ENCODE data around the gene MYB.

The MYB gene

DNA sequence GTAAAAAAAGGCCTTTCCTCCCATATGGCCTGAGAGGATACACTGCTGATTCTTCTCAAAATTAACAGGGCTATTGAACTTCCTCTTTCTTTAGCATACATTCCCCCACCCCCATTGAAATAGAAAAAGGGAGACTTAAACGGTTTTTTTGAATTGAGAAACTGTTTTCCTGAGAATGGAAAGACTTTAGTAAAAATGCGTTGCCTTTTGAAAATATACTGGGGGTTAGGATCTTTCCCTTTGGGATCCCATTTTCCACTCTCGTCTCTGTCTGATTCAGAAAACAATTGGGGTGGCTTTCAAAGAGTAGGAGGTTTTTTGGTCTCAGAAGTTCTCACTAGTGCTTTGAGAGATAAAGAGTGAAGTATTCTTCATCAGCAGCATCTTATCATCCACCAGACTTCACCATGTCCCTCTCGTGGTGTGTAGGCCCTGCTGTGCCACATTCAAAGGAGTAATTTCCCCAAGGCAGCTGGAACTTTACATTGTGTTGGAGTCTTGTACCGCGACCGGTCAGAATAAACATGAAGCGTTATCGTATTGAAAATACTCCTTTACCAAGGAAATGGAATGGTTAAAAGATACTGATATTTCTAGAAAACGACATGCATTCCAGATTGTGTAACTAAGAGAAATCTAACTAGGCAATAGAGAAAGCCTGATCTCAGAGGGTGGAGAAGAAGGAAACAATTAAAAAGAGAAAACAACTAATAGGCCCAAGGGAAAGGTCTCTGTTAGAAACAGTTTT, 10.6 kb downstream of the MYB start:
- DNase-seq: no peak

DNA sequence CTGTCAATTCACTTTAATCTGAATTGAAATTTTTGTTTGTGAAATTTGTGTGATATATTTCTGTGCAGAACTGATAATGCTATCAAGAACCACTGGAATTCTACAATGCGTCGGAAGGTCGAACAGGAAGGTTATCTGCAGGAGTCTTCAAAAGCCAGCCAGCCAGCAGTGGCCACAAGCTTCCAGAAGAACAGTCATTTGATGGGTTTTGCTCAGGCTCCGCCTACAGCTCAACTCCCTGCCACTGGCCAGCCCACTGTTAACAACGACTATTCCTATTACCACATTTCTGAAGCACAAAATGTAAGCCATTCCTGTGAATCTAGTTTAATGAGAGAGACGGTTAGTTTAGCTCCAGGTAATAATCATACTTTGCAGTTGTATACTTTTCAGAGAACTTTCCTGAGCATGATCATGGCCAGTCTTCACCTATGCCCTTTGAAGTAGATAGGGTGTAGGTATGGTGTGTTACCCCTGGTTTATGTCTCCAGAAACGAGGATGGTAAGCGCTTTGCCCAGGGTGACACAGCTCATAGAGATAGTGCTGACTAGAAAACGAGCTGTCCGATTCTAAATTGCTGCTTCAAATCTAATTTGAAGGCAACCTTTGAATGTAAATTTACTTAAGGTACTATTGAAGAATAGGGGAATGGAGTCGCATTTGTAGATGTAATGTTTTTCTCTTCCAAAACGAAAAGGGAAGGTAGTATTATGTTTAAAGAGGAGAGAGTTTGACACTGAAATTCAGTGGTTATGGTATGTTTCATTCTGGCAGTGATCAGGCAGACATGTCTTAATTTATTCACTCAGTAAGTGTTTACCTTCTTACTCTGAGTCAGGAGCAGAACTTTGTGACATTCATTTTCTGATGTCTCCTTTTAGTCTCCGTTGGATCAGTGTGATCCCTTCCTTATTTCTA, 11.4 kb downstream of the MYB start:
- DNase-seq: no peak

DNA sequence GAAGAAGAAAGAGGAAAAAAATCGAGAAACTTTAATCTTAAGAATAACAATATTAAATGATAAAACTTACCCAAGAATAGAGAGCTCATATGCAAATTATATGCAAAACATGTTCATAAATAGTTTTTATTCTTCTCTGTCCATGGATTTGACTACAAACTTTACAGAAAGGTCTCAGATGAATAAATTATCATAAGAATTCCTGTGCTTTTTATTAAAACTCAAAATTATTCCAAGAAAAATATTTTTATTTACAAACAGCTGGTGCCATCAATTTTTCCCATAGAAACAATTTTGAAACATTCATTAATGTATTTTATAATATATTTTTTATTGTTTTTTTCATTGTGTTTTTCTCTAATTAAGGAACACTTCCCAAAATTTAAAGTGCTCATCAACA, 12.1 kb downstream of the MYB start:
- DNase-seq: no peak

DNA sequence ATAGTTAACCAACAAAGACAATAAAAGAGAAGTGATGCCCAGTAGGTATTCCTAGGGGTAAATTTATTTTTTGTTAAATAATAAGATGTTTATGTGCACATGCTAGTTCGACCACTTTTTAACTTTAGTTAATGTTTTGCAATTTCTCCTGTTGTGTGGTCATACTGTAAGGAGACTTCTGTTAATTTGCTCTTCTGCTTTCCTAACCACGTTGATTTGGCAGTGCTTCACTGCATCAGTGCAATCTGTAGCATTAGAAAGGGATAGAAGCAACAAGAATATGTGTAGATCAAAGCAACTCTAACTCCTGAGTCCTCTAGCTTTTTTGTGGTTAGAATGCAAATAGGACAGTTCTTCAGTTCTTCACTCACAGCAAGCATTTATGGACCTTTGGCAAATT, 13.9 kb downstream of the MYB start:
- no peak for DNase-seq

DNA sequence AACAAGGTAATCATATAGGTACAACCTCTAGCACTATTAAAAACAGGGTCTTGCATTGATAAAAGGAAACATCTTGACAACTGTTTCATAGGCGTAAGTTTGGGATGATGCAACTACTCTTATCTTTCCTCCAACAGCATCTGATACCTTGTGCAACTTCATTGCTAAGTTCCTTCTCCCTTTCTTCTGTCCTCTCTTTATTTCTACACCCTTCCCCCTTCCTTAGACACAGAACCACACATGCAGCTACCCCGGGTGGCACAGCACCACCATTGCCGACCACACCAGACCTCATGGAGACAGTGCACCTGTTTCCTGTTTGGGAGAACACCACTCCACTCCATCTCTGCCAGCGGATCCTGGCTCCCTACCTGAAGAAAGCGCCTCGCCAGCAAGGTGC, 14.4 kb downstream of the MYB start:
- DNase-seq: no peak

DNA sequence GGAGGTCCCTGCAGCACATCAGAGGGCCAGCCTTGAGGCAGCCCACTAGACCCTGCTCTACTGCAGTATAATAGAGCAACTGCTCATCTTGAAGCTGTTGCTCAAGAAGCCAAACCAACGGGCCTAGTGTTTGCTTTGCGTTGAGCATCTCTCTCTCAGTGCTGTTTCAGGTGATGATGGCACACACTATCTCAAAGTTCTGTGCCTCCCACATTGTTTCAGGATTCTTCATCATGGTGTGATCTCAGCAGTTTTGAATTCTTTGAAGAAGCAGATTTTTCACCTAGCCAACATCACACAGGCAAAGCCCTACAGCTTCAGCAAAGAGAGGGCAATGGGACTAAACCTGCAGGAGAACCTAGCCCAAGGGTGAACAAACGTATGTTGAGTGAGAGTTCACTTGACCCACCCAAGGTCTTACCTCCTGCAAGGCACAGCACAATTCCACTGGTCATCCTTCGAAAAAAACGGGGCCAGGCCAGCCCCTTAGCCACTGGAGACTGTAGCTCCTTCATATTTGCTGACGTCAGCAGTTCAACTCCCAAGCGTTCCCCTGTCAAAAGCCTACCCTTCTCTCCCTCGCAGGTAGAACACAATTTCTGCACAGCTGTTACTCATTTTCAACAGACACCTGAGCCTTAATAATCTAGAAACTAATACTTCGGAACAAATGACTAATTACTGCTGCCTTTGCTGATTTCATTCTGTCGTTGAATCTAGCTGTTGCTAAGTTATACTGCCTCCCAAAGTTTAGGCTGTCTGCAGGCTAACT, 15.8 kb downstream of the MYB start:
- no peak for DNase-seq

DNA sequence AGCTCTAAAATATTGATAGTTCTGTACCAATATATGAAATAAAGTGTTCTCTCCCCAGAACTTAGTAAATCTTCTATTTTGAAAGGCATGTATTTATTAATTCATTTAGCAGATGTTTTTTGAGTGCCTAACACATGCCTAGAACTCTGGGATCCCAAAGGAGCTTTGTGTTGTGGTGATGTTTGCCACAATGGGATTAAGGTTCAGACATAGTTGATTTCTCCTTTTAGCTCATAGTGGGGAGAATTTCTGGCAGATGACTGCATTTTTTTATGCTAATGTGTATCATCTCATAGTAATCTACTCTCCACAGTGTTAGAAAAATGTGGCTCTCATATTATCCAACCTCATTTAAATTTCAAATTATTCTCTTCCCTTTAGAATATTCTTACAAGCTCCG, 21.7 kb downstream of the MYB start:
- no peak for DNase-seq

DNA sequence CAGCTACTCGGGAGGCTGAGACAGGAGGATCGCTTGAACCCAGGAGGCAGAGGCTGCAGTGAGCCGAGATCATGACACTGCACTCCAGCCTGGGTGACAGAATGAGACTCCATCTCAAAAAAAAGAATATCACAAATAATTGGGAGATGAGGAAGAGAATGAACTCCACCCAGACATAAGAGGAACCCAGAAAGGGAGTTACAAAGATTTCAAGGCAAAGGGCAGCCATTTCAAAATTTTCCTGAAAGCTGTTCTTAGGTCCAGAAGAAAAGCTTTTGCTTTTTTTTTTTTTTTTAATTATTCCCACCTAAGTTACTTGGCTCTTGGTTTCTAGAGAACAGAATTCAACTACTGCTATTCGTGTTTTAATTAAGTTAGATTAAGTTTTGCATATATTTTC, 23.8 kb downstream of the MYB start:
- no peak for DNase-seq

DNA sequence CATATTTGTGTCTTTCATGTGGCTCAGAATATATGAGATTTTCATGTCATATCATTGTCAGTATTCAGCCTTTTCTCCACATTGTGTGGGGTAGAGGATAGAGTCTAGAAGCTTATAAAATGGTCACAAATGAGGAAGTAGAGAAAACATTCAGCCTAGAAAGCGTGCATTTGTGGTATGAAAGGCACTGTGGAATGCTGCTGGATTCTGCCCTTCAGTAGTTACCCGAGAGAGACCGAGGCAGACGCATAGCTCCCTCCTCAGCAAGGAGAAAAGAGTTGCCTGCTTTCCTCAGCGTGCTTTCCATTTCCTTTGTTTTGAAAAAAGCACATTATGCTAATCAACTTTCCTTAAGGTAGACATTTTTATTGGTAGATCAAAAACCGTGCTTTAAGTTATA, 28.7 kb downstream of the MYB start:
- no peak for DNase-seq

DNA sequence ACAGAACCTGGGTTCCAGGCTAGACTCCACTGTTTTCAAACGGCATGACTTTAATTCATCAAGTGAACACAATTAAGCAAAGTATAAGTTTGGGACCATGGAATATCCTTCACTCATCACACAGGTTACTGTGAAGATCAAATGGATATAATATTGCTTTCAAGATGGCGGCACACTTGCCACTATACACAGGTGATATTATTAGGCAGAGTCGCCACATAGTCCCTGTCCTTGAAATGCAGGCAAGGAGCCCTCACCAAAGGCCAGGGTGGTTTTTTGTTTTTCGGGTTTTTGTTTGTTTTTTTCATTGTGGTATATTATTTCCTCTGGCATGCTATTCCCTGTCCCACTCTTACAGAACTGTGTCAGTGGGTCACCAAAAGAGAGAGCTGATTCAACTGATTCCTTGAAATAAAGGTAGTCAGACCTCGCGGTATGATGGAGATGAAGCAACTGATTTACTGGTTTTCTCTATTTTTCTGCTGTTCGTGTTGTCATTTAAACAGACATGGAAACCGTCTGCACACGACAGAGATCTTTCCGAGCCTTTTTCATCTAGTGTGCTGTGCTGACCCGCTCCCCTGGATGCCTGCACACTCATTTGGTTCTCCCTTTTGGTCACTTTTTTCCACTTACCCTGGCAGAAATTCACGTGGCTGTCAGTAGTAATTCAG, 29.7 kb downstream of the MYB start:
- no peak for DNase-seq

DNA sequence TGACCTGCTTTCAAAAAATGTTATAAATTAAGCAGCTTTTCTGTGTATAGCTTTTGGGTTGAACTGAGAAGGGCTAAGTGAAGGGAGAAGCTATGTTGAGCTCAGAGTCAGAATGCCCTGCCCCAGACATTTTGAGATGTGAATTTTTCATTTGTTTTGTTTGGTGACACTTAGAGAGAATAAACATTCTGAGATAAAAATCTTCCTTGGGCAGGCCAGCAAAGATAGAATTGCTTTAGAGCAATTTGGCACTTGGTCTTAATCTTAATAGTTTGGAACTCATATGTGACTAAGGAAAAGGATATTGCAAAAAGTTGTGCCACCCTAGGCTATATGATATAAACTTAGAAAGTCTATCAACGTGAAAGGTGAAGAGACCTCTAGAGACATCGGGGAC, 30.2 kb downstream of the MYB start:
- DNase-seq: no peak

DNA sequence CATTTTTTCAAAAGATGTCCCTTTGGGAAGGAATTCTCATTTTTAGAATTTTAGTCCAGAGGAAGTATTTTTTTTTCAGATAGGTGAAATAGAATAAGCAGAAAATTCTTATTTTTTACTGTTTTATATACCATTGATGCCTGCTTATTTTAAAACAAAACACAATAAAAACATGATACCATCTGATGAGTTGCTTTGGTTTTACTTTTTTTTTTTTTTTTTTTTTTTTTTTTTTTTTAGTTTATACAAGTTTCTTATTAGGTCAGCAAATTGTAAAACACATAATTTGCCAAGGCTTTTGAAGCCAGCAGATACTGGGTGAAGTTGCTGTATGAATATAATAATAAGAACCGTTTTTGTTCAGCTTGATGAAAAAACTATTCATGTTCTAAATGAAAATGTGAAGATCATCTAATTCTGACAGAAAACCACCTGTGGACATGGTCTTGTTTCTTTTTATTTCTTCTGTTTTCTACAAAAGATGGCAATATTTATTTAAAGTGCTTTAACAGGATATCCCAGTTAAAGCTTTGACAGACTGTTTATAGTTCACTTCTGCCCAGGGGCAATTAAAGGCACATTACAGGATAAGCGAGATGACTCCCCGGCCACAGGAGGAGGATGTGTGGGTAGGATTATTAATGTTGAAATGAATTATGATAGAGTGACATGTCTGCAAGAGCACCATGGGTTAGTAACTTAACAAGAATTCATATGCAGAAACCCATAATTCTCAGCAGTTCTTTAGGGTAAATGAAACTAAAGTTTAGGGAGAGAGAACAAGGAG, 31.1 kb downstream of the MYB start:
- DNase-seq: no peak

DNA sequence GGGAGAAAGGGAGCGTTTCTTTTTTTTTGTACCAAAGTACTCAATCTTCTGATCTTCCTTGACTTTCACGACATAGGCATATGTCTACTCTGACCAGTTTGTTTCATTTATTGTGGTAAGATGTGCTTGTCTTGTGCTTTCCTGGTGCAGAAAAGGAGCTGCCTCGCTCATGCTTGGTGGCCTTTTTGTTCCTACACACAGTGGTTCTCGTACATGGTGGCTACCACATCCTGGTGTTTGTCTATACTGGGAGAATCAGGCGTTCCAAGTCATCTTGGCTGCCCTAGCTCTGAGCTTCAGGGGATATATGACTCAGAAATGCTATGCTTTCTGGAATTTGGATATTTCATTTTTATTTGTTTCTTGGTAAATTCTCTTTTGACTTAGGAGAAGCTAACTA, 31.8 kb downstream of the MYB start:
- no peak for DNase-seq

DNA sequence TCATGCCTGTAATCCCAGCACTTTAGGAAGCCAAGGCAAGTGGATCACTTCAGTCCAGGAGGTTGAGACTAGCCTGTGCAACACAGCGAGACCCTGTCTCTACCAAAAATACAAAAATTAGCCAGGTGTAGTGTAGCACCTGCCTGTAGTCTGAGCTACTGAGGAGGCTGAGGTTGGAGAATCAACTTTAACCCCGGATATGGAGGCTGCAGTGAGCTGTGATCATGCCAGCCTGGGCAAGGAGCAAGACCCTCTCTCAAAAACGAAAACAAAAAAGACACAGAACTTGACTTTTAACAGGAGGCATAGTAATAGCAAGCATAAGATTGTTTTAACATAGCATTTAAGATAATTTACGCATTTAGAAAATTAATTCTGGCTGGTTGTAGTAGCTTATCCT, 32.5 kb downstream of the MYB start:
- DNase-seq: no peak

DNA sequence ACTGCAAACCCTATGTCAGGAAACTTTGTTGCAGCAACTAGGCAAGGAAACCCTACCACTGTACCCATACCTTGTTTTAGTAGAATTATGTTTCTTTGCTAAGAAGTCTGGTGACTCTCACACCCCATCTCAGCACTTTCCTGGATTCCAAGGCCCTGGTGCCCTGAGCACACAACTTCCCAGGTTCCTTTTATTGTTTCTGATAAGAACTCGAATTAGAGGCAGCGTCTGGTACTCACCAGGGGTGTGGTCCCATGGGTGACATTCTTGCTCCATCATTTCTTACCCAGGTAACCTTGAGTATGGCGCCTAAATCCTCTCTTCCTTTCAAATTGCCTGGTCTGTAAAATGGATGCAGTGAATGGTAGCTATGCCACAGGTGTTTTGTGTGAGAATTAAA, 34.1 kb downstream of the MYB start:
- DNase-seq: no peak

DNA sequence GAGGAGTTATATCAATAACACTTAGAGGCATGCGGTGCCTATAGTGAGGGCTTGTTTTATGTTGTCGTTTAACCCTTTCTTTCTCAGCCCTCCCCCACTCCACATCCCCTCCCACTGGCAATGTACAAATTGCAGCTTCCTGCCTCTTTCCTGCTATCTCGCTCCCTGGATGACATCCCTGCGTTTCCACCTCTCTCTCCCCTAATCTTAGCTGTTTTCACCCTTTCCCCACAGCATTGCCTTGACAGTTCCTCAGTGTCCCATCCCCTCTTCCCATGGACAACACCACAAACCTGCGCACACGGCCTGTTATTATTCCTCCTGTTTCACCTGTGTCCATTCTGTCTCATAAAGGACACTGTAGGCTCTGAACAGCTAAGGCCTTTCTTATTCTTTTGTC, 34.5 kb downstream of the MYB start:
- no peak for DNase-seq

DNA sequence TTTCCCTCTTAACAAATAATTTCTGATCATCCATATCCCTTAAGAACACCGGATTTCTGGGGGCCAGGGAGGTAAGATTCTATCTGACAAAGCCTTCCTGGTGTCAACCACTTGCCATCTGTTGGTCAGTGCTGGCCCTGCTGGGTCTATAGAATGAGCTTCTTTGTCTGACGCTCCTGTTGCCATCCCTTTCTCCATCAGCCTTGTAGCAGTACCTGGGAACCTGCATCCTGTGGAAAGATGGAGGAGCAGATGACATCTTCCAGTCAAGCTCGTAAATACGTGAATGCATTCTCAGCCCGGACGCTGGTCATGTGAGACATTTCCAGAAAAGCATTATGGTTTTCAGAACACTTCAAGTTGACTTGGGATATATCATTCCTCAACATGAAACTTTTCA, 36.6 kb downstream of the MYB start:
- no peak for DNase-seq

DNA sequence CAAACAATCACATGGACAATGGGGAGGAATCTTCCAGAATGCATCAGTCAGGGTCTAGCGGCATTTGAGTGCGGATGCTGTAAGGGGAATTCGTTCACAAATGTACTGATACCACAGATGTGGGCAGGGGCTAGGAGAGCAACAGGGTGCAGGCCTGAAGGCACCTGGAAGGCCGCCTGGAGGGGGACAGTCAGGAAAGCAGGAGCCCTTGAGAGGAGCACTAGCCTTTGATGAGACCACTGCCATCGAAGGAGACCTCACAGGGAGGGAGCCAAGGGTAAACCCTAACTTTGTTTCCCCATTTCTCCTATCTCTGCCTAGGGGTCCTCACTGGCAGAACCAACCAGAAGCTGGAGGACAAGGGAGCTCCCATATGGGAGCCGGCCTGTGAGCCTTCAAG, 38.2 kb downstream of the MYB start:
- no peak for DNase-seq

DNA sequence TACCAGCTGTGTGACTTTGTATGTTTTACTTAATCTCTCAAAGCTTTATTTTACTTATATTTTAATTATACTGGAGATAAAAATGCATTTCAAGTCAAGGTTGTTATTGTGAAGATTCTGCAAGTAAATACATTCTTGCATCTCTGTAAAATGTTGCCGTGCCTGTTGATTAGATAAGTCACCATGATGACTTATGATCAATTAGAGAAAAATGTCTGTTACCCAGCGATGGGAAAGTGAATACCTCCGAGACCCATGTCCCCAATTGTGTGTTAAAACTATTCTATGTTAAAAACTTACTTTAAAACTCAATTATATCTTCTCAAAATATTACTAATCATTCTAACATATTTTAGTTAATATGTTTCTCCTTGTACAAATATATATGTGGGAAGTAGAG, 39.9 kb downstream of the MYB start:
- DNase-seq: no peak

DNA sequence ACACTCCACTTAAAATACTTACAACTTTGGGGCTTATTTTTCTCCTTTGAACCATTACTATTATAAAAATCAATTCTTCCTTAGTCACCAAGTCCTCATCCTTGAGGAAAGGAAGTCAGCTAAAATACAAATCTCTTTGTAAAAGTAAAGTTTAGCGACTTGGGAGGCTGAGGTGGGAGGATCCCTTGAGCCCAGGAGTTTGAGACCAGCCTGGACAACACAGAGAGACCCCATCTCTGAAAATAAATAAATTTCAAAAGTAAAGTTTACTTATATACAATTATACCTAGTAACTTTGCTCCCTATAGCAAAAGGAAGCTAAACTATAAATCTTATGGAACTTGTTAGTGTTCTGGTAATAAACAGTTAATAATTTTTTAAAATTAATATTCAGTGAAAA, 40.4 kb downstream of the MYB start:
- DNase-seq: no peak

DNA sequence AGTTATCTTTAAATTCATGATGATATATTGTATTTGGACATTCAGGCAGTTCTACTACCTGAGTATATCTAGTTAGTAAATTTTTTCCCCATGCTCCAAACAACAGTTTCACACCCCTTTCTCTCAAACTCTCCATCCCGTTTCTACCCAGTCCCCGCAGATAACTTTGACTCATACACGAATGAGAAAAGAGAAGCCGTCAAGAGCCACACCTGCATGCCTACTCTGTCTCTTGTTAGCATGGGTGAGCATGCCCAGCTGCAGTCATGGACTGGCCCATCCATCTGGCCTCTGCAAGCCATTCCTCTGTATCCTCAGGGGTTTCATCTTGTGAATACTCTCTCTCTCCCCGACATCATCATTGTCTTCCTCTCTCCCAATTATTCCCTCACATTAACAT, 41.5 kb downstream of the MYB start:
- no peak for DNase-seq

DNA sequence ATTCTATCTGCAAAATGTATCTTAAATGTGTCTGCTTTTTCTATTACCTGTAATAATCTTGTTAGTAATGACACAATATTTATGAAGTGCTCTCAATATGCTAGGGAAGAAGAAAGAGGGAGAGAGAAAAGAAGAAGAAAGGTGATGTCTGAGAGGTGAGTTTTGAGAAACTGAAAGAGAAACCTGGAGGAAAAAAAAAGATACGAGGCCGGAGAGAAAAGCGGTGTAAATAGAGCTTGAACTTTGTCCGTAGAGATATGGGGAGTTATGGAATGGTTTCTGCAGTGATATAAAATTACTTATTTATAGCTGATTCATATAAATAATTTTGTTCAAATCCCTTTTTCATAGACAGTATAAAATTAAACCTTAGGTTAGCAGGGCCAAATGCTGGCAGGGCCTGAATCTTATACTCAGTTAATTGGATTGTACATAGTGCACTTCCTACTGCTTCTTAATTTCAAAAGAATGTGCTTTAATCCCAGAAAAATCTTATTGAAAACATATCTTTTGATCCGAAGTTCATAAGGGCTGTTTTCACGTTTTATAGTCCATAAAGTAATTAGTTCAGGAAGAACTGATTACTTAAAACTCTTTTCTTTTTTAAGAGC, 43.0 kb downstream of the MYB start:
- no peak for DNase-seq

All from NCI-H1930 (cell line).